Measurements from ENCODE around the gene PCAT6. TPM values are rescaled to one million over a fixed set of nuclear protein-coding genes. Genes with fewer than 3 reads are reported as not detected.
"Not testable (repeated sequence)": the region's sequence is repeated elsewhere in the genome, so short reads cannot be mapped to it uniquely, and the experiment has no call there.

The PCAT6 gene
- total RNA-seq: under 1 TPM in 1 of 2 experiments, not detected in 1; 0.61 TPM

- Mint-ChIP-seq H3K36me3 (peaks cover 3% of the 10 kb centered on the region), H3K27me3 (peaks cover 33% of the 10 kb centered on the region), H3K4me3 (peak within 1 kb of the TSS; percentile 95), H3K9me3 (no peaks in the 10 kb centered on the region), H3K27ac (peak within 1 kb of the TSS; percentile 91), H3K4me1 (peaks cover 38% of the 10 kb centered on the region)
- DNase-seq (peak; percentile 91), ATAC-seq (ENCODE audit: low read depth) (peak; percentile 69)
- POLR2A ChIA-PET: interaction anchor here (0.9 to 4.0 kb wide), 4 partner anchors 16 to 196 kb away, joined by 3 to 17 read pairs (median 4); partner anchors contain the start of genes RABIF and TMEM183A
Observed at GRCh38 chr1:202810615-202811295, at the start of gene PCAT6. Gene PCAT6, plus strand, starts transcription at chr1:202810954.

GRCh38 chr1:202762019-202762418, 48.7 kb upstream of the PCAT6 start:
- ATAC-seq (ENCODE audit: low read depth) (no peak), DNase-seq (no peak)
- Mint-ChIP-seq H3K4me3 (no peak overlapping the region), H3K27ac (peak overlapping the region; percentile 6), H3K36me3 (peaks cover 21% of the 10 kb centered on the region), H3K27me3 (no peaks in the 10 kb centered on the region), H3K9me3 (no peaks in the 10 kb centered on the region), H3K4me1 (peaks cover 3% of the 10 kb centered on the region)
- POLR2A ChIA-PET: no interaction called here

GRCh38 chr1:202765721-202766120, 45.0 kb upstream of the PCAT6 start:
- H3K36me3 Mint-ChIP-seq: peaks cover 22% of the 10 kb centered on the region
- H3K4me1 Mint-ChIP-seq: peaks cover 6% of the 10 kb centered on the region
- no peak overlapping the region for H3K27ac Mint-ChIP-seq
- DNase-seq (no peak), ATAC-seq (ENCODE audit: low read depth) (no peak)
- H3K4me3 Mint-ChIP-seq: no peak overlapping the region
- H3K27me3 Mint-ChIP-seq: no peaks in the 10 kb centered on the region
- POLR2A ChIA-PET: no interaction called here
- no peaks in the 10 kb centered on the region for H3K9me3 Mint-ChIP-seq

- H3K4me3 Mint-ChIP-seq: no peak overlapping the region
- no peaks in the 10 kb centered on the region for H3K27me3 Mint-ChIP-seq
- H3K36me3 Mint-ChIP-seq: peaks cover 32% of the 10 kb centered on the region
- no peak overlapping the region for H3K27ac Mint-ChIP-seq
- H3K4me1 Mint-ChIP-seq: peaks cover 3% of the 10 kb centered on the region
- ATAC-seq (ENCODE audit: low read depth) (no peak), DNase-seq (no peak)
- no peaks in the 10 kb centered on the region for H3K9me3 Mint-ChIP-seq
- POLR2A ChIA-PET: no interaction called here
Observed at GRCh38 chr1:202770135-202770534, 40.6 kb upstream of the PCAT6 start.

GRCh38 chr1:202781180-202781579, 29.6 kb upstream of the PCAT6 start:
- no peak for ATAC-seq (ENCODE audit: low read depth)

GRCh38 chr1:202786804-202787203, 23.9 kb upstream of the PCAT6 start:
- Mint-ChIP-seq H3K9me3 (no peaks in the 10 kb centered on the region), H3K4me1 (peaks cover 10% of the 10 kb centered on the region), H3K36me3 (peaks cover 13% of the 10 kb centered on the region), H3K4me3 (no peak overlapping the region), H3K27ac (no peak overlapping the region), H3K27me3 (no peaks in the 10 kb centered on the region)
- POLR2A ChIA-PET: interaction anchor here (0.7 kb wide), 1 partner anchor 442 kb away, joined by 3 read pairs; the partner anchor contains the start of gene CHIT1
- DNase-seq (no peak), ATAC-seq (ENCODE audit: low read depth) (no peak)

More at GRCh38 chr1:202781180-202781579, 29.6 kb upstream of the PCAT6 start:
- H3K36me3 Mint-ChIP-seq: peaks cover 4% of the 10 kb centered on the region
- H3K27ac Mint-ChIP-seq: no peak overlapping the region
- DNase-seq: no peak
- H3K4me1 Mint-ChIP-seq: peaks cover 7% of the 10 kb centered on the region
- H3K4me3 Mint-ChIP-seq: no peak overlapping the region
- POLR2A ChIA-PET: interaction anchor here (1.2 kb wide), 1 partner anchor 15 kb away, joined by 3 read pairs; no protein-coding TSS in a partner anchor
- H3K27me3 Mint-ChIP-seq: no peaks in the 10 kb centered on the region
- no peaks in the 10 kb centered on the region for H3K9me3 Mint-ChIP-seq

- Mint-ChIP-seq H3K36me3 (peaks cover 13% of the 10 kb centered on the region), H3K9me3 (no peaks in the 10 kb centered on the region), H3K4me1 (peaks cover 6% of the 10 kb centered on the region), H3K27me3 (no peaks in the 10 kb centered on the region), H3K4me3 (no peak overlapping the region), H3K27ac (no peak overlapping the region)
- POLR2A ChIA-PET: no interaction called here
- DNase-seq (no peak), ATAC-seq (ENCODE audit: low read depth) (no peak)
Observed at GRCh38 chr1:202788800-202789199, 22.0 kb upstream of the PCAT6 start.

- POLR2A ChIA-PET: no interaction called here
- Mint-ChIP-seq H3K27ac (no peak overlapping the region), H3K4me3 (no peak overlapping the region), H3K4me1 (peaks cover 10% of the 10 kb centered on the region), H3K36me3 (peaks cover 16% of the 10 kb centered on the region), H3K9me3 (no peaks in the 10 kb centered on the region), H3K27me3 (no peaks in the 10 kb centered on the region)
- ATAC-seq (ENCODE audit: low read depth) (no peak), DNase-seq (no peak)
Observed at GRCh38 chr1:202791077-202791747, 19.5 kb upstream of the PCAT6 start.

- no peaks in the 10 kb centered on the region for H3K9me3 Mint-ChIP-seq
- H3K36me3 Mint-ChIP-seq: peaks cover 8% of the 10 kb centered on the region
- peaks cover 16% of the 10 kb centered on the region for H3K4me1 Mint-ChIP-seq
- no peak overlapping the region for H3K27ac Mint-ChIP-seq
- no peak for DNase-seq
- no peak overlapping the region for H3K4me3 Mint-ChIP-seq
- no peak for ATAC-seq (ENCODE audit: low read depth)
- H3K27me3 Mint-ChIP-seq: no peaks in the 10 kb centered on the region
- POLR2A ChIA-PET: no interaction called here
Observed at GRCh38 chr1:202794051-202794740, 16.6 kb upstream of the PCAT6 start.

GRCh38 chr1:202794931-202795330, 15.8 kb upstream of the PCAT6 start:
- H3K27me3 Mint-ChIP-seq; POLR2A ChIA-PET; H3K27ac Mint-ChIP-seq; H3K36me3 Mint-ChIP-seq; H3K9me3 Mint-ChIP-seq; H3K4me3 Mint-ChIP-seq; DNase-seq; ATAC-seq (ENCODE audit: low read depth): not testable (repeated sequence)
- H3K4me1 Mint-ChIP-seq: peaks cover 16% of the 10 kb centered on the region

GRCh38 chr1:202796670-202797069, 14.1 kb upstream of the PCAT6 start:
- Mint-ChIP-seq H3K9me3 (no peaks in the 10 kb centered on the region), H3K27ac (no peak overlapping the region), H3K4me3 (no peak overlapping the region), H3K27me3 (no peaks in the 10 kb centered on the region), H3K4me1 (peaks cover 18% of the 10 kb centered on the region), H3K36me3 (peaks cover 11% of the 10 kb centered on the region)
- ATAC-seq (ENCODE audit: low read depth): no peak
- DNase-seq: no peak
- POLR2A ChIA-PET: interaction anchor here (0.9 kb wide), 1 partner anchor 16 kb away, joined by 3 read pairs; no protein-coding TSS in a partner anchor

GRCh38 chr1:202798260-202798659, 12.5 kb upstream of the PCAT6 start:
- no peak overlapping the region for H3K27ac Mint-ChIP-seq
- peaks cover 11% of the 10 kb centered on the region for H3K36me3 Mint-ChIP-seq
- peaks cover 27% of the 10 kb centered on the region for H3K4me1 Mint-ChIP-seq
- POLR2A ChIA-PET: no interaction called here
- DNase-seq (no peak), ATAC-seq (ENCODE audit: low read depth) (peak; percentile 22)
- no peaks in the 10 kb centered on the region for H3K27me3 Mint-ChIP-seq
- H3K9me3 Mint-ChIP-seq: no peaks in the 10 kb centered on the region
- H3K4me3 Mint-ChIP-seq: peak overlapping the region; percentile 22

GRCh38 chr1:202798792-202799331, 11.9 kb upstream of the PCAT6 start:
- Mint-ChIP-seq H3K4me1 (peaks cover 30% of the 10 kb centered on the region), H3K27ac (no peak overlapping the region), H3K9me3 (no peaks in the 10 kb centered on the region), H3K27me3 (no peaks in the 10 kb centered on the region), H3K36me3 (peaks cover 11% of the 10 kb centered on the region), H3K4me3 (no peak overlapping the region)
- POLR2A ChIA-PET: no interaction called here
- no peak for DNase-seq
- no peak for ATAC-seq (ENCODE audit: low read depth)
